Islet of Langerhans (tissue), 1 donor: Measurements from ENCODE around the gene ANKRD33B.
"Not testable (repeated sequence)": the region's sequence is repeated elsewhere in the genome, so short reads cannot be mapped to it uniquely, and the experiment has no call there.

ENCODE experiments used
- FAIRE-seq: peaks from one replicate; lab custom pipeline; 2011; peaks lifted over from hg19 to GRCh38; lab: Jason Lieb, UNC

Gene ANKRD33B

GRCh38 chr5:10621832-10622231 lies 58.0 kb downstream of the ANKRD33B start:
- no peak for FAIRE-seq

GRCh38 chr5:10622810-10623209 lies 58.9 kb downstream of the ANKRD33B start:
- FAIRE-seq = no peak

GRCh38 chr5:10623305-10623910 lies 59.5 kb downstream of the ANKRD33B start:
- no peak for FAIRE-seq

GRCh38 chr5:10624206-10624605 lies 60.3 kb downstream of the ANKRD33B start:
- no peak for FAIRE-seq

GRCh38 chr5:10624679-10625078 lies 60.8 kb downstream of the ANKRD33B start:
- no peak for FAIRE-seq

- no peak for FAIRE-seq
Measured at GRCh38 chr5:10625700-10626472, 62.0 kb downstream of the ANKRD33B start.

- no peak for FAIRE-seq
Measured at GRCh38 chr5:10626473-10627013, 62.7 kb downstream of the ANKRD33B start.

- FAIRE-seq = no peak
Measured at GRCh38 chr5:10627160-10627701, 63.4 kb downstream of the ANKRD33B start.

- no peak for FAIRE-seq
Measured at GRCh38 chr5:10628601-10629000, 64.7 kb downstream of the ANKRD33B start.

GRCh38 chr5:10629682-10630081 lies 65.8 kb downstream of the ANKRD33B start:
- FAIRE-seq = no peak

GRCh38 chr5:10630126-10630525 lies 66.3 kb downstream of the ANKRD33B start:
- FAIRE-seq = no peak

GRCh38 chr5:10630744-10631143 lies 66.9 kb downstream of the ANKRD33B start:
- not testable (repeated sequence) for FAIRE-seq

GRCh38 chr5:10631316-10631996 lies 67.6 kb downstream of the ANKRD33B start:
- FAIRE-seq = no peak

- FAIRE-seq = no peak
Measured at GRCh38 chr5:10632110-10632761, 68.4 kb downstream of the ANKRD33B start.

GRCh38 chr5:10633271-10634049 lies 69.6 kb downstream of the ANKRD33B start:
- no peak for FAIRE-seq

GRCh38 chr5:10634050-10634449 lies 70.2 kb downstream of the ANKRD33B start:
- FAIRE-seq = no peak

GRCh38 chr5:10634562-10634961 lies 70.7 kb downstream of the ANKRD33B start:
- no peak for FAIRE-seq

GRCh38 chr5:10635257-10635866 lies 71.5 kb downstream of the ANKRD33B start:
- FAIRE-seq = no peak

- FAIRE-seq = no peak
Measured at GRCh38 chr5:10635867-10636350, 72.0 kb downstream of the ANKRD33B start.

GRCh38 chr5:10636363-10637142 lies 72.7 kb downstream of the ANKRD33B start:
- no peak for FAIRE-seq
